NCI-H1694 (cell line): Measurements from ENCODE around the gene ZCWPW2.

Source experiments
- DNase-seq: peaks from one replicate; lab custom pipeline; 2025; lab: John Stamatoyannopoulos, UW

The ZCWPW2 gene, protein sequence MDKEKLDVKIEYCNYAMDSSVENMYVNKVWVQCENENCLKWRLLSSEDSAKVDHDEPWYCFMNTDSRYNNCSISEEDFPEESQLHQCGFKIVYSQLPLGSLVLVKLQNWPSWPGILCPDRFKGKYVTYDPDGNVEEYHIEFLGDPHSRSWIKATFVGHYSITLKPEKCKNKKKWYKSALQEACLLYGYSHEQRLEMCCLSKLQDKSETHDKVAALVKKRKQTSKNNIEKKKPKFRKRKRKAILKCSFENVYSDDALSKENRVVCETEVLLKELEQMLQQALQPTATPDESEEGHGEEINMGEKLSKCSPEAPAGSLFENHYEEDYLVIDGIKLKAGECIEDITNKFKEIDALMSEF

DNA sequence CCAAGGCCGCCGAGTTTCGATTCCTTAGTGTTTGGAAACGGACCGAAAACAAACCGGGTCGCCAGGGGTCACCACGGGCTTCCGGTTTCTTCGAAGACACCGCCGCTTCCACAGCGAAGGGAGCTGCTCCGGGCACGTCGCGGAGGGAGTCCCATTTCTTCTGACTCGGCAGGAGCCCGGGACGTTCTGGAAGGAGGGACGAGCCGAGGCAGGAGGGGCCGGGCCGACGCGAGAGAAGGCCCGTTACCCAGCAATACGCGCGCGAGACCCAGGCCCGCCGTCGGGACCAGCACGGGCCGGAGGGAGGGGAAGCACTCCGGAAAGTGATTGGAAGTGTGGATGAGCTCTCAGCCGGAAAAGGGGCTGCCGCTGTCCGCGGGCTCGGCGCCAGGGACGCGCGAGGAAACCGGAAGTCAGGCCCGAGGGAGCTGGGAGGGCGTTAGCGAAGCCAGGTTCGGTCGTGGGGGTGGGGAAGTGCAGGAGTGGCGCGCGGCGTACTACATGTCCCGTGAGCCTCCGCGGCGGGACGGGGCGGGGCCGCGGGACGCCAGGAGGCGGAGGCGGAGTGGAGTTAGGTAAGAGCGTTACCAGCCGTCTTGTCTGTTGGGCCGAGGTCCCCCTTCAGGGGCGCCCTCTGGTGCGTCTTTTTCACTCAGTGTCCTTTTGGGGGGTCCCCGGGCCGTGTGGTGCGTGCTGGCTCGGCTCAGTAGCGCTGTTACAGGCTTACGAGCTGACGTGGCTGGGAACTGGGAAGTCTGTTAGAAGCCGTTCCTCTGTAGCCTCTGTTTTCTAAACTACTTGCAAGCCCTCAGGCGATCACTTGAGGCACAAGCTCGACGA lies at the start of gene ZCWPW2, which contains the start of gene AZI2:
Gene ZCWPW2, plus strand, starts transcription at position 93 of the 840 bp plus-strand sequence. CDS start 64,348 bp downstream, outside the sequence.
Gene AZI2, minus strand, starts transcription at position 196 of the 840 bp plus-strand sequence. CDS start 8,207 bp downstream, outside the sequence.
- peak; percentile 34 for DNase-seq

DNA sequence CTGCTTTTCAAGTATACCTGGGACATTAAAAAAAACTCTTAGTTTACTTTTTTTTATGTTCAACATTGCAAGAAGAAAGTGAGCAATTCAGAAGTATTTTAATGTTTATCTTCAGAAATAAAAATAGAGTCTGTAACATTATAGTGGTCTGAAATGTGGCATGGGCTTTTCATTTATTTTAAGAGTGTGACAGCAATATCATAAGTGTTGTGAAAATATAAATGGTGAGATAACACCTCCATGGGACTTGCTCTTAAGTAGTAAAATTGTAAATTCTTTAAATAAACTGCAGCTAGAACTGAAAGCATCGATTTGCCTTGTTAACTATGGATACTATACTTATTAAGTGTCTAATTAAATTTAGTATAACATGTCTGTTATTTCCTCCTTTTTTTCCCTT lies 48.8 kb upstream of the ZCWPW2 start:
- no peak for DNase-seq

DNA sequence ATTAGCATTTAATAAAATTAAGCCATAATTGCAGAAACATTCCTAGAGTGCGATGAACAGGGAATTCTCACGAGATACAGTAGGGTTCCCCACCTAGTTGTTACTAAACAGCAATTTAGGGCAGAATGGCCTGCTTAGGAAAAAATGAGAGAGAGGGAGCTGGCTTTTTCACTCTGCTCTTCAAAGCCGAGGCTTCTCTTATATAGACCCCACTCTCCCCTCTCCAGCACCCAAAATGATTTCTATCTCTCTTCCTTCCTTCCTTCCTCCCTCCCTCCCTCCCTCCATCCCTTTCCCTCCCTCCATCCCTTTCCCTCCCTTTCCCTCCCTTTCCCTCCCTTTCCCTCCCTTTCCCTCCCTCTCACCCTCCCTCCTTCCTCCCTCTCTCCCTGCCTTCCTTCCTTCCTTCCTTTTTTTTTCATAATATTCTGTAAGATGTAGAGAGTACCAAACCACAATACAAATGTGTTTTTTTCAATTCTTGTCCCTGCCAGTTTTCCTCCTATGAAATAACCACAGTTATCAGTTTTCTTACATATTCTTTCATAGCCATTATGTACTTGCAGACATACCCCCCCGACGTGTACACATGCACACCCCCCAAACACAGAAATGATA lies 48.1 kb upstream of the ZCWPW2 start:
- no peak for DNase-seq

DNA sequence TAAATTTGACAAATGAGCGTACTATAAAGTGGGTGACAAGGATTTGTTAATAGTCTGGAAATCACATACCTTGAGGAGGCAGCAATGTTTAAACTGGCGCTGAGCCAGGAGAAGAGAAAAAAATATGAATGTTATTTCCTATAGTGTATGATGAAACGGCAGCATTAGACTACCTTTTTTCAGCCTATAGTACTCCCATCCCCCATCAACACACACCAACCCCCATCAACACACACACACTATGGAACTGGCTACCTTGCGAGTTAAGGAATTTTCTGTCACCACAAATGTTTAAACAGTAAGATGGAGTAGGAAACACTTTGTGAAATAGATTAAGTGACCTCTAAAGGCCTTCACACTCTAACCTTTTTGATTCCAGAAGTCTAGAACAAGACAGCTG lies 46.8 kb upstream of the ZCWPW2 start:
- DNase-seq = no peak

DNA sequence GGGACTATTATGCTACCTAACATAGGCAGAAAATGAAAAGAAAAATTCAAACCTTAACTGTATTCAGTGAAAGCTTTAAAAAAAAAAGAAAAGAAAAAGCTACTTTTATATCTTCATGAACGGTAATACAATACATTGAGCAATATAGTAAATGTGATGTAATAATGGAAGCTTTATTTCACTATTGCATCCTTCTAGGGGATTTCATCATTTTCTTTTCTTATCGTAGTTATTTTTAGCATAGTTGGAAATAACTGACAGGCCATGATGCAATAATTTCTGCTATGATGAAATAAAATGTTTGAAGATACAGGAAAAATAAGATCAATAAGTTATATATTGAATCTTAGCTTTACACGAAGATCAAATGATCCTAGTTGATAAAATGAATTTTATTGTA lies 40.3 kb upstream of the ZCWPW2 start:
- DNase-seq = no peak

- no peak for DNase-seq
Measured at GRCh38 chr3:28315711-28316110, 32.8 kb upstream of the ZCWPW2 start.

- DNase-seq = no peak
Measured at GRCh38 chr3:28316226-28316625, 32.3 kb upstream of the ZCWPW2 start.

GRCh38 chr3:28317438-28318022 lies 31.0 kb upstream of the ZCWPW2 start:
- no peak for DNase-seq

- DNase-seq = no peak
Measured at GRCh38 chr3:28320981-28321380, 27.5 kb upstream of the ZCWPW2 start.

- DNase-seq = no peak
Measured at GRCh38 chr3:28322464-28322863, 26.1 kb upstream of the ZCWPW2 start.

DNA sequence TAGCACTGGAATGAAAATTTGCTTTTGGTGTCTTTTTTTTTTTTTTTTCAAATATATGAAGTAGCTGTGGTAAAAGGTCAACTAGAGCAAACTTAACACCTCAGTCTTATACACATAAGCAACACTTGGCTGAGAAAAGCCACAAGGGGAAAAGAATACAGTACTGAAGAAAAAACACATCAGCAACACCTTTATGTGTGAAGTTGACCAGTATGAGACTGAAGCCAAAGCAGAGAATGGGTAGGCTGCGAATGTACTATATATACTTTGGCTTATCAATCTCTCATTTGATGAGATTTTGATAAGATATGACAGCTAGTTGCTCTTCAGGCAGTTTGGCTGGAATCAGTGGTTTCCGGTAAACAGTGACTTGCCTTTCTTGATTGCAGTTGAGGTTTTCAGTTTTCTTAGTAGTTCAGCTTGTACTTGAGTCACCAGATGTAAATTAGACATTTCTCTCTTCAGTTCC lies 22.0 kb upstream of the ZCWPW2 start:
- DNase-seq = no peak

- DNase-seq = no peak
Measured at GRCh38 chr3:28328188-28329151, 20.1 kb upstream of the ZCWPW2 start.

DNA sequence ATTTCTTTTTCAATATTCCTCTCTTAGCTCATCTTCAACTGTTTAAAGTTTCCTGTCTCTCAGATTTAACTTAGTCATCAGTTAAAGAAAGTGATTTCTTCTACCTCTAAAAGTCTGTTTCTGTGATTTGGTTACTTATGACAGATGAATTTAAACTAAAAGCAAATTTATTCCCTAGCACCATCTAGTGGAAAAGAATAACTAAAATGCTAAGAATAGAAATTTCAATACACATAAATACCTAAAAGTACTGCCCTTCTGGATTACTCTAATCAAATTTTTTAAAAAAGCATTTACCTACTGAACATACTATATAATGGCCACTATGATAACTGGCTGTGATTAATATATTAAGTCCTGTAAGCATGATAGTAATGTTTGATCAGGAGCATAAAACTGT lies 14.0 kb upstream of the ZCWPW2 start:
- DNase-seq = no peak

DNA sequence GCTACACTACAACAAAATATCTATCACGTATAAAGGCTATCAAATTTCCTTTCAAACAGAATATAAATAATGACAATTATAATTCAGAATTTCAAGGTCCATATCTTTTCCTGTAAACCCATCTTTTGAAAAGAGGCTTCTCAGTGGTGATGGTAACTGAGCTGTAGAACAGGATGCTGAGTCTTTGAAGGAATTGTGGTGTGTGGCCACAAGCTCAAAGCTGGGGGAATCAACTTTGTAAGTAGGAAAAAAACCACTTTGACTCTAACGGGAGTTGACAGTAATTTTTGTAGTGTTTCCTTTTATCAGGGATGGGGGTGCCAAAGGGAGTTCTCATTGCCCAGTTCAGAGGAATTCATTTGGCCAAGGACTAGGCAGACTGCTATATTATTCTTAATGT lies 13.3 kb upstream of the ZCWPW2 start:
- no peak for DNase-seq

- no peak for DNase-seq
Measured at GRCh38 chr3:28337230-28337629, 11.3 kb upstream of the ZCWPW2 start.

DNA sequence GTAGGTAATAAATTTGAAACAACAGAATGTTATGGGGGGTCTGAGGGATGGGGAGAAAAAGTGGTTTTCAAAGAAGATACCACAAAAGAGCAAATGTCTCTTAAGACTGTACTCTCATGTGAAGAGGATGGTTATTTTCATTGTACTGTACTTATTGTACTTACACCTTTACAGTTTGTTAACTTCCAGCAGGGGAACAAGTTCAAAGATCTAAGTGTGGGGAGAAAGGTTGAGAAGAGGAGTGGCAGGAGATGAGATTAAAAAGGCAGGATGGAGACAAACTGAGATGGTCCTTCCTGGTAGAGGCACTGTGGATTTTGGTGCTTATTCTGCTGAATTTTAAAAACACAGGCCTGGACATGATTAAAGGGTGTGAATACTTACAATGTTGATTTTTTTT lies 5.4 kb upstream of the ZCWPW2 start:
- no peak for DNase-seq

- no peak for DNase-seq
Measured at GRCh38 chr3:28345690-28346089, 2.8 kb upstream of the ZCWPW2 start.

DNA sequence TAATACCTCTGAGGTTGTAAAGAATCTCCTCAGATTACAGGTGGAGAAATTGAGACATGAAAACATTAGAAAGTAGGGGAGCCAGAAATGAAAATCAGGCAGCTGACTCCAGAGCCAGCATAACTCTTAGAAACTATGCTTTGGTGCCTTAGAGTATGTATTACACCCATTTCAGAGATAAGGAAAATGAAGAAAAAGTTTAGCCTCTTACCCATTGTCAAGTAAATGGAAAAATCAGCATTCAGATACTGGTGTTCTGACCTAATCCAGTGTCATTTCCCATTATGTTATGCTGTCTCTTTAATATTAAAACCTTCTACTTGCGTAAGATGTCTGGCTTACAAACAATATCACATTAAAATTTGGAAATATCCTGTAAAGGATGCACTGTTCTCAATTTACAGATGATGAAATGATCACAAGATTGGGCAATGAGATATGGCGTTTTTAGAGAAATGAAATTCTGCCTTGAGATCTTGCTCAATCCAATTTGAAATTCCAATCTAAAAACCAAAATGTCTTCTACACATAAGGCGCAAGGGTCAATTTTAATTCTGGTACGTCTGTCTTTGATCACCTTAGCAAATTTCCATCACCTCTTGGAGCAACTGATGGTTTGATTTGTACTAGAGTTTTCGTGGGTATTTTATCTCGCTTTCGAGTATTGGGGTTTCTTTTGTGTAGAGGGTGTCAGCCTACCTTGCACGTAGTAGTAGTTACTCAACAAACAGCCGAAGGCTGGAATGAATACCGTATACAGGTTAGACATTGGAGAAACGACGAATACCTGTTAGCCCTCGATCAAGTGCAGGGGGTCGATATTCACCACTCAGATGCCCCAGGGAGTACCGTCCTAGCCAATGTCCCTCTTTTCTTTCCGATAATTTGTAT lies 902 bp upstream of the ZCWPW2 start:
- no peak for DNase-seq

- no peak for DNase-seq
Measured at GRCh38 chr3:28348265-28348628, 274 bp upstream of the ZCWPW2 start.

DNA sequence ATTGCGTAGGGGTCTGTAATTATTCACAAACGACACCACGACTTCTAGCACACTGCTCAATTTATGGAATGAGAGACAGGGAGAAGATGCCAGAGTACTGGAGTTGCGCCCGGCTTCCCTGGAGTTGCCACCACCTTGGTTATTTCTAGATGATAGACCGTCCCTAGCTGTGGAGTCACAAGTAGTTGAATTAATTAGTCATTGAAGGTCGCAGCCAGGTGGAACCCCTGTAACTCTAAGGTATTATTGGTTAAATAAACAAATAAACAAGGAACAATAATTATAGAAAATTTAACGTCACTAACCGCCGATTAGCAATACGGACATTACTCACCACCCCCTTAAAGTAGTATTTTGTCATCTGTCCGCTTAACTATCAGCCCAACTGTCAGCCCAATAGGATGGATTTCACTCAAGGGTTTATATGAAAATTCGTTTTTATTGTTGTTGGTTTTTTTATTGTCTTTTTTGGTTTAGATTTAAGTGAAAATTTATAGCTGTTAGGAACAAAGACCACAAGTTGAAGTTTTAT lies 1.0 kb downstream of the ZCWPW2 start:
- DNase-seq = no peak
